Measurements from ENCODE around the gene PPP1R14B.

PPP1R14B gene

GRCh38 chr11:64246871-64247728 lies at the start of gene PPP1R14B:
Gene PPP1R14B (minus strand): TSS chr11:64246943. CDS start chr11:64246673, 270 bp downstream.
- DNase-seq, result peak; percentile 88

- DNase-seq, result no peak
Observed at GRCh38 chr11:64296236-64296635, 49.5 kb upstream of the PPP1R14B start.

GRCh38 chr11:64295760-64296159 lies 49.0 kb upstream of the PPP1R14B start:
- no peak for DNase-seq

- DNase-seq, result no peak
Observed at GRCh38 chr11:64294774-64295173, 48.0 kb upstream of the PPP1R14B start.

GRCh38 chr11:64292460-64293254 lies 45.9 kb upstream of the PPP1R14B start:
- DNase-seq, result no peak

- DNase-seq, result no peak
Observed at GRCh38 chr11:64291752-64292459, 45.2 kb upstream of the PPP1R14B start.

- no peak for DNase-seq
Observed at GRCh38 chr11:64291262-64291751, 44.6 kb upstream of the PPP1R14B start, which contains the start of gene KCNK4. Gene KCNK4 (plus strand): TSS chr11:64291302. CDS start chr11:64293019, 1,717 bp downstream.

GRCh38 chr11:64290352-64291261 lies 43.9 kb upstream of the PPP1R14B start:
- no peak for DNase-seq

GRCh38 chr11:64289002-64289564 lies 42.3 kb upstream of the PPP1R14B start:
- DNase-seq, result no peak

GRCh38 chr11:64288353-64288750 lies 41.6 kb upstream of the PPP1R14B start:
- no peak for DNase-seq

- DNase-seq, result no peak
Observed at GRCh38 chr11:64287676-64288352, 41.1 kb upstream of the PPP1R14B start.

- no peak for DNase-seq
Observed at GRCh38 chr11:64286801-64287159, 40.0 kb upstream of the PPP1R14B start.

- DNase-seq, result peak; percentile 47
Observed at GRCh38 chr11:64285885-64286800, 39.4 kb upstream of the PPP1R14B start.

- peak; percentile 92 for DNase-seq
Observed at GRCh38 chr11:64284962-64285884, 38.5 kb upstream of the PPP1R14B start, which contains the start of gene GPR137. Gene GPR137 (plus strand): TSS chr11:64285848. CDS start chr11:64286525, 677 bp downstream.

- peak; percentile 95 for DNase-seq
Observed at GRCh38 chr11:64284048-64284961, 37.6 kb upstream of the PPP1R14B start, which contains the start of gene BAD. Gene BAD (minus strand): TSS chr11:64284665. CDS start chr11:64284368, 297 bp downstream.

- DNase-seq, result no peak
Observed at GRCh38 chr11:64283092-64283491, 36.3 kb upstream of the PPP1R14B start.

All from activated CD4-positive, alpha-beta T cell treated with anti-CD3 and anti-CD28 coated beads for 48 hours (primary cell).